Neural progenitor cell (in vitro differentiated cells): ENCODE results near the gene KIRREL3.

Source experiments
- CTCF ChIP-seq: fragments of 200-600 bp; sonication (generic); IDR thresholded peaks from 2 replicates; pipeline ENCODE4 v1.5.1; 2017; ENCODE audit warnings: antibody characterized with exemption, mild to moderate bottlenecking
- EZH2 ChIP-seq: fragments of 200-600 bp; sonication (generic); IDR thresholded peaks from 2 replicates; pipeline ENCODE4 v1.6.1; 2017; ENCODE audit warnings: antibody characterized with exemption, mild to moderate bottlenecking, moderate library complexity

- no peak for TF ChIP-seq CTCF
- no peak for TF ChIP-seq EZH2
These were observed 580.5 kb downstream of the KIRREL3 start for GRCh38 chr11:126419801-126420697.
